Measurements from ENCODE around the gene RORB. TPM values are rescaled to one million over a fixed set of nuclear protein-coding genes. Genes with fewer than 3 reads are reported as not detected.

The RORB gene
- total RNA-seq, 1 experiment from 2014 or later = not detected

DNA sequence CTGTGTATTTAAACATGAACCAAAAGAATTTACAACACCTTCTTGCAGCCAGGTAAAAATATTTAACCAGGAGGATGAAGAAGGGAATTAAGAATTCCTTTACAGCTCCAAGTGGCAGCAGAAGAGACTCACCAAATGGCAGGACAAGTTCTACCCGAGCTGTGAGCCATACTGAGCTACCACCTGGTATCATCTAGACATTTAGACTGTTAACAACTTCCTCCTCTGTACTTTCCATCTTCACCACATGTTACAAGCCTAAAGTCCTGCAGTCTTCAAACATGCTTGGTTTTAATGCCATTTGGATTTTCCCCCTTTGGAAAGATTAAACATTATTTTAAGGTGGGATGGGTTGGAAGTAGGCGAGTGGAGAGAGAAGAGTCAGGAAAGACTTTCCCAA, 200.4 kb downstream of the RORB start:
- H3K9me3 Mint-ChIP-seq (ENCODE audit: unreplicated experiment) = no peaks in the 10 kb centered on the region
- no peak for DNase-seq
- TF ChIP-seq, protein P1, sequence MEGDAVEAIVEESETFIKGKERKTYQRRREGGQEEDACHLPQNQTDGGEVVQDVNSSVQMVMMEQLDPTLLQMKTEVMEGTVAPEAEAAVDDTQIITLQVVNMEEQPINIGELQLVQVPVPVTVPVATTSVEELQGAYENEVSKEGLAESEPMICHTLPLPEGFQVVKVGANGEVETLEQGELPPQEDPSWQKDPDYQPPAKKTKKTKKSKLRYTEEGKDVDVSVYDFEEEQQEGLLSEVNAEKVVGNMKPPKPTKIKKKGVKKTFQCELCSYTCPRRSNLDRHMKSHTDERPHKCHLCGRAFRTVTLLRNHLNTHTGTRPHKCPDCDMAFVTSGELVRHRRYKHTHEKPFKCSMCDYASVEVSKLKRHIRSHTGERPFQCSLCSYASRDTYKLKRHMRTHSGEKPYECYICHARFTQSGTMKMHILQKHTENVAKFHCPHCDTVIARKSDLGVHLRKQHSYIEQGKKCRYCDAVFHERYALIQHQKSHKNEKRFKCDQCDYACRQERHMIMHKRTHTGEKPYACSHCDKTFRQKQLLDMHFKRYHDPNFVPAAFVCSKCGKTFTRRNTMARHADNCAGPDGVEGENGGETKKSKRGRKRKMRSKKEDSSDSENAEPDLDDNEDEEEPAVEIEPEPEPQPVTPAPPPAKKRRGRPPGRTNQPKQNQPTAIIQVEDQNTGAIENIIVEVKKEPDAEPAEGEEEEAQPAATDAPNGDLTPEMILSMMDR (IDR thresholded peaks at IDR 0.05; ENCODE audit: insufficient read depth in 1 of 2, low read depth in 1 of 2, low read length in 1 of 2, severe bottlenecking in 1 of 2, unreplicated experiment in 1 of 2) = no peak

DNA sequence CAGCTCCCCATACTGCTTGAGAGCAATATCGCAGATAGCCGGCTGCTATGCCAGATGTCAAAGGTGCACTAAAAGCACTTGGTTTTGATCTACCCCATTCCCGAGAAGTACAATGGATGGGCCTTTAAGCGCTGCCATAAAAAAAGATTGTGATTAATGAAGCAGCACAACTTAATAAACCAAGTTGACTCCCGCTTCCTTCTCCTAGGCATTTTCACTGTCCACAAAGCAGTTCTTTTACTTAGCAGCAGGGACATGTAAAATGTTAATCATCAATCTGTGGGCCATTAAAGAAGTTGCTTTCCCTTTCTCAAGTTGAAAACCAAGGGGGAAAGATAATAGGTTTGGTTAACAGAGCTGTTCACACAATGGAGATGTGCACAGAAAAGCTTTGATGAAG, 214.2 kb downstream of the RORB start:
- ChIA-PET POLR2A (no interaction called here), CTCF (no interaction called here)
- Histone ChIP-seq H3K4me3 (ENCODE audit: low read depth, low read length) (no peak overlapping the region), H3K4me1 (no peaks in the 10 kb centered on the region), H3K9me3 (no peaks in the 10 kb centered on the region), H3K36me3 (ENCODE audit: control insufficient read depth, insufficient read depth, low read length) (no peaks in the 10 kb centered on the region), H3K27me3 (replicated peaks; ENCODE audit: control insufficient read depth, insufficient read depth, low read length) (no peaks in the 10 kb centered on the region)
- TF ChIP-seq, protein P1 (IDR thresholded peaks at IDR 0.05; ENCODE audit: insufficient read depth in 1 of 2, low read depth in 1 of 2, low read length in 1 of 2, severe bottlenecking in 1 of 2, unreplicated experiment in 1 of 2) = no peak
- Mint-ChIP-seq H3K27me3 (ENCODE audit: insufficient read depth, unreplicated experiment) (peaks cover 3% of the 10 kb centered on the region), H3K27ac (ENCODE audit: unreplicated experiment) (no peak overlapping the region), H3K4me1 (ENCODE audit: low read depth, unreplicated experiment) (no peaks in the 10 kb centered on the region), H3K4me3 (ENCODE audit: unreplicated experiment) (no peak overlapping the region), H3K36me3 (ENCODE audit: insufficient read depth, unreplicated experiment) (no peaks in the 10 kb centered on the region), H3K9me3 (ENCODE audit: unreplicated experiment) (no peaks in the 10 kb centered on the region)
- no TSS peak for BruUV-seq (replicated peaks)
- DNase-seq = no peak
- intact Hi-C loops (cut with micrococcal nuclease; ENCODE audit: unreplicated experiment) = no loop called here

More for the DNA sequence above, 200.4 kb downstream of the RORB start:
- Histone ChIP-seq H3K4me3 (ENCODE audit: low read depth, low read length) (no peak overlapping the region), H3K9me3 (no peaks in the 10 kb centered on the region), H3K4me1 (no peaks in the 10 kb centered on the region), H3K36me3 (ENCODE audit: control insufficient read depth, insufficient read depth, low read length) (no peaks in the 10 kb centered on the region), H3K27me3 (replicated peaks; ENCODE audit: control insufficient read depth, insufficient read depth, low read length) (no peaks in the 10 kb centered on the region)
- ChIA-PET CTCF (no interaction called here), POLR2A (no interaction called here)
- no peak overlapping the region for H3K27ac Mint-ChIP-seq (ENCODE audit: unreplicated experiment)
- no peaks in the 10 kb centered on the region for H3K36me3 Mint-ChIP-seq (ENCODE audit: insufficient read depth, unreplicated experiment)
- H3K27me3 Mint-ChIP-seq (ENCODE audit: insufficient read depth, unreplicated experiment) = peaks cover 4% of the 10 kb centered on the region
- intact Hi-C loops (cut with micrococcal nuclease; ENCODE audit: unreplicated experiment) = no loop called here
- no TSS peak for BruUV-seq (replicated peaks)
- H3K4me3 Mint-ChIP-seq (ENCODE audit: unreplicated experiment) = no peak overlapping the region
- H3K4me1 Mint-ChIP-seq (ENCODE audit: low read depth, unreplicated experiment) = no peaks in the 10 kb centered on the region

DNA sequence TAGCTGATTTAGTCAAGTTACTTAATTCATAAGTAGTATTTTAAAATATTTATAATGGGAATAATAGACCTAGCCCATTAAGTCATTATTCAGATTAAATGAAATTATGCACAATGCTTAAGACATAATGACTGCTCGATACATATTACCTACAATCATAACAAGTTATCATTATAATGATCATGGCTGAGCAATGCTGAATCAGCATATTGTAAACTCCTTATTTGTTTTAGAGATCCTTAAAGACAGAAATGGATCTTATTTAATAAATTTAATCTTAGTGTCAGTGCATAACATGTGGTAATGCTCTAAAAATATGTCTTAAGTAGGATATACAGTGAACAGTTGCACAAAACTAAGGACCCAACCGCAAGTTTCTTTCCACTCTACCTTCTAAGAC, 221.6 kb downstream of the RORB start:
- Mint-ChIP-seq H3K4me3 (ENCODE audit: unreplicated experiment) (no peak overlapping the region), H3K36me3 (ENCODE audit: insufficient read depth, unreplicated experiment) (no peaks in the 10 kb centered on the region), H3K27me3 (ENCODE audit: insufficient read depth, unreplicated experiment) (no peaks in the 10 kb centered on the region), H3K9me3 (ENCODE audit: unreplicated experiment) (no peaks in the 10 kb centered on the region), H3K27ac (ENCODE audit: unreplicated experiment) (no peak overlapping the region), H3K4me1 (ENCODE audit: low read depth, unreplicated experiment) (no peaks in the 10 kb centered on the region)
- H3K9me3 ChIP-seq = no peaks in the 10 kb centered on the region
- H3K4me3 ChIP-seq (ENCODE audit: low read depth, low read length) = no peak overlapping the region
- no peaks in the 10 kb centered on the region for H3K36me3 ChIP-seq (ENCODE audit: control insufficient read depth, insufficient read depth, low read length)
- no TSS peak for BruUV-seq (replicated peaks)
- ChIA-PET POLR2A (no interaction called here), CTCF (no interaction called here)
- TF ChIP-seq, protein P1 (IDR thresholded peaks at IDR 0.05; ENCODE audit: insufficient read depth in 1 of 2, low read depth in 1 of 2, low read length in 1 of 2, severe bottlenecking in 1 of 2, unreplicated experiment in 1 of 2) = no peak
- DNase-seq = no peak
- H3K4me1 ChIP-seq = no peaks in the 10 kb centered on the region
- no peaks in the 10 kb centered on the region for H3K27me3 ChIP-seq (replicated peaks; ENCODE audit: control insufficient read depth, insufficient read depth, low read length)
- intact Hi-C loops (cut with micrococcal nuclease; ENCODE audit: unreplicated experiment) = no loop called here
